ENCODE data around the gene MATR3.

Gene MATR3

GRCh38 chr5:139272471-139273321 is 20.8 kb upstream of the MATR3 start:
- DNase-seq = peak; percentile 36

- no peak for DNase-seq
These were observed 20.3 kb upstream of the MATR3 start for GRCh38 chr5:139273322-139273571.

GRCh38 chr5:139273572-139274289 is 19.8 kb upstream of the MATR3 start:
- peak; percentile 83 for DNase-seq

- no peak for DNase-seq
These were observed 18.0 kb upstream of the MATR3 start for GRCh38 chr5:139275536-139275935.

GRCh38 chr5:139275956-139276355 is 17.6 kb upstream of the MATR3 start:
- no peak for DNase-seq

- no peak for DNase-seq
These were observed 17.1 kb upstream of the MATR3 start for GRCh38 chr5:139276426-139276825.

- no peak for DNase-seq
These were observed 16.4 kb upstream of the MATR3 start for GRCh38 chr5:139277171-139277570.

GRCh38 chr5:139278540-139279274 is 14.8 kb upstream of the MATR3 start:
- DNase-seq = no peak

GRCh38 chr5:139282197-139282557 is 11.4 kb upstream of the MATR3 start:
- DNase-seq = no peak

- DNase-seq = no peak
These were observed 10.0 kb upstream of the MATR3 start for GRCh38 chr5:139283252-139284166.

- no peak for DNase-seq
These were observed 9.2 kb upstream of the MATR3 start for GRCh38 chr5:139284295-139284694.

- no peak for DNase-seq
These were observed 7.7 kb upstream of the MATR3 start for GRCh38 chr5:139285651-139286392.

- DNase-seq = no peak
These were observed 5.5 kb upstream of the MATR3 start for GRCh38 chr5:139287890-139288635.

GRCh38 chr5:139291051-139291450 is 2.5 kb upstream of the MATR3 start:
- DNase-seq = no peak

GRCh38 chr5:139293202-139293506 is 386 bp upstream of the MATR3 start:
- DNase-seq = no peak

- peak; percentile 80 for DNase-seq
These were observed 1.0 kb downstream of the MATR3 start for GRCh38 chr5:139294374-139295165.

- DNase-seq = no peak
These were observed 2.0 kb downstream of the MATR3 start for GRCh38 chr5:139295346-139296057.

- no peak for DNase-seq
These were observed 2.7 kb downstream of the MATR3 start for GRCh38 chr5:139296198-139296597.

GRCh38 chr5:139296862-139297326 is 3.4 kb downstream of the MATR3 start:
- no peak for DNase-seq
